Mucosa of descending colon (tissue), 3 donors: ENCODE results near the gene DAND5. TPM values are rescaled to one million over a fixed set of nuclear protein-coding genes. Genes with fewer than 3 reads are reported as not detected.
"Not testable (repeated sequence)": the region's sequence is repeated elsewhere in the genome, so short reads cannot be mapped to it uniquely, and the experiment has no call there.

Experiments used
- ATAC-seq: fragments of 200-7000 bp; cut with Tn5 transposase; one replicate; pipeline ENCODE4 v1.9.1; 2020; ENCODE audit warnings: mild to moderate bottlenecking, moderate library complexity
- DNase-seq, 3 donors: peaks; one replicate each; pipeline ENCODE4 v3.0.0-alpha.2; 2020
- H3K36me3 ChIP-seq: fragments of 200-600 bp; one replicate; pipeline ENCODE4 v1.8.0; 2021; ENCODE audit warnings: low read depth, mild to moderate bottlenecking
- H3K4me1 ChIP-seq: fragments of 200-600 bp; one replicate; pipeline ENCODE4 v1.8.0; 2021; ENCODE audit warnings: low read depth, mild to moderate bottlenecking
- H3K4me3 ChIP-seq: fragments of 200-600 bp; one replicate; pipeline ENCODE4 v1.8.0; 2021; ENCODE audit warnings: mild to moderate bottlenecking
- H3K9me3 ChIP-seq: fragments of 200-600 bp; one replicate; pipeline ENCODE4 v1.8.0; 2021; ENCODE audit warnings: mild to moderate bottlenecking
- CTCF ChIP-seq: fragments of 200-600 bp; IDR thresholded peaks from one replicate; pipeline ENCODE4 v1.8.0; 2022; ENCODE audit warnings: antibody characterized with exemption, mild to moderate bottlenecking
- intact Hi-C, 2 donors: fragments of 100-400 bp; cut with DNase I in 1 of 2; cut with micrococcal nuclease in 1 of 2; formaldehyde crosslinking; loops; one replicate each; pipeline versions ENCODE4 v1.11.0 to v1.11.1; 2022; cut with DNase I, micrococcal nuclease
- total RNA-seq, 3 donors: library from RNA; stranded (reverse); fragmentation: NEBNext Ultra II Directional in 2 of 3; extraction: Animal tissue kit (Norgen Biotek cat#: 25700) in 2 of 3; gene quantifications; one replicate each; pipeline versions ENCODE4 v1.2.1 to v1.2.4, GENCODE V29; 2021 to 2023
- donor health status: DM: no; HTN: no; CAD: no; lungs with moderate emphysema.
- donor health status: DM: no; HTN: no; CAD: no.
- donor health status: DM: no; HTN: yes; CAD: no.

Gene DAND5
- total RNA-seq, 3 donors from 2014 or later: 0.34 to 1.1 TPM; not detected in 1

GRCh38 chr19:12953138-12953798, 16.1 kb upstream of the DAND5 start:
- Histone ChIP-seq H3K36me3 (peaks cover 7% of the 10 kb centered on the region), H3K9me3 (no peaks in the 10 kb centered on the region), H3K4me1 (peaks cover 30% of the 10 kb centered on the region), H3K4me3 (no peak overlapping the region)
- intact Hi-C loops: no loop called here
- no peak for DNase-seq
- ATAC-seq: no peak
- TF ChIP-seq CTCF: no peak

GRCh38 chr19:12953799-12954611, 15.4 kb upstream of the DAND5 start:
- intact Hi-C loops: no loop called here
- peaks cover 30% of the 10 kb centered on the region for H3K4me1 ChIP-seq
- H3K36me3 ChIP-seq: no peaks in the 10 kb centered on the region
- no peak overlapping the region for H3K4me3 ChIP-seq
- DNase-seq (no peak), ATAC-seq (no peak)
- no peaks in the 10 kb centered on the region for H3K9me3 ChIP-seq
- TF ChIP-seq CTCF: no peak

- Histone ChIP-seq H3K36me3 (no peaks in the 10 kb centered on the region), H3K9me3 (no peaks in the 10 kb centered on the region), H3K4me3 (no peak overlapping the region), H3K4me1 (peaks cover 30% of the 10 kb centered on the region)
- peak; percentile 63 for ATAC-seq
- intact Hi-C loops: no loop called here
- TF ChIP-seq CTCF: no peak
- no peak for DNase-seq
These were observed 14.8 kb upstream of the DAND5 start for GRCh38 chr19:12954612-12954962.

GRCh38 chr19:12955575-12955974, 13.8 kb upstream of the DAND5 start:
- not testable (repeated sequence) for DNase-seq
- peaks cover 30% of the 10 kb centered on the region for H3K4me1 ChIP-seq

GRCh38 chr19:12955996-12956395, 13.4 kb upstream of the DAND5 start:
- TF ChIP-seq CTCF: no peak
- H3K4me3 ChIP-seq: no peak overlapping the region
- H3K36me3 ChIP-seq: no peaks in the 10 kb centered on the region
- no peaks in the 10 kb centered on the region for H3K9me3 ChIP-seq
- intact Hi-C loops: no loop called here
- DNase-seq: no peak
- peaks cover 30% of the 10 kb centered on the region for H3K4me1 ChIP-seq
- no peak for ATAC-seq

More at GRCh38 chr19:12955575-12955974, 13.8 kb upstream of the DAND5 start:
- H3K36me3 ChIP-seq, ATAC-seq, intact Hi-C loops, H3K9me3 ChIP-seq, H3K4me3 ChIP-seq: not testable (repeated sequence)
